Spleen (tissue), 7 donors: Measurements from ENCODE around the gene RETREG1.
"Not testable (repeated sequence)": the region's sequence is repeated elsewhere in the genome, so short reads cannot be mapped to it uniquely, and the experiment has no call there.

Experiments
- POLR2A ChIP-seq, 3 donors: fragments of 450-650 bp; IDR thresholded peaks; one replicate each; pipeline ENCODE4 v1.5.1; 2017; ENCODE audit warnings: antibody characterized with exemption in 3 of 3, mild to moderate bottlenecking in 1 of 3
- TF ChIP-seq, protein P1 (sequence below), 11 experiments: fragments of 200-600 bp in 7 of 11; fragments of 450-650 bp in 4 of 11; sonication (generic) in 4 of 11; IDR thresholded peaks in 8 of 11; conservative IDR thresholded peaks in 3 of 11; 1 replicate in 7 of 11; 2 replicates in 4 of 11; pipeline versions ENCODE4 v1.4.0 to v1.8.0; 2016 to 2021; ENCODE audit warnings: antibody characterized with exemption in 11 of 11, inconsistent platforms in 4 of 11, mild to moderate bottlenecking in 1 of 11
- donor health status: DM: no; HTN: no; CAD: no; lungs with moderate emphysema.
- donor health status: DM: no; HTN: no; CAD: no.
- donor health status: DM: no; HTN: no; CAD: no.

DNA sequence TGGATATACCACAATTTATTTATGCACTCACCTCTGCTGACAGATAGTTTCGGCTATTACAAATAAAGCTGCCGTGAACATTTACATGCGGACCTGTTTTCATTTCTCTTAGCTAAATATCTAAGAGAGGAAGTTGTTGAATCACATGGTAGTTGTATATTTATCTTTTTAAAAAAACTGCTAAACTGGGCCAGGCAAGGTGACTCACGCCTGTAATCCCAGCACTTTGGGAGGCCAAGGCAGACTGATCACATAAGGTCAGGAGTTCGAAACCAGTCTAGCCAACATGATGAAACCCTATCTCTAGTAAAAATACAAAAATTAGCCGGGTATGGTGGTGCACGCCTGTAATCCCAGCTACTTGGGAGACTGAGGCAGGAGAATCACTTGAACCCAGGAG lies 73.6 kb downstream of the RETREG1 start:
- TF ChIP-seq POLR2A (IDR thresholded peaks at IDR 0.05): not testable (repeated sequence)
- TF ChIP-seq, protein P1, sequence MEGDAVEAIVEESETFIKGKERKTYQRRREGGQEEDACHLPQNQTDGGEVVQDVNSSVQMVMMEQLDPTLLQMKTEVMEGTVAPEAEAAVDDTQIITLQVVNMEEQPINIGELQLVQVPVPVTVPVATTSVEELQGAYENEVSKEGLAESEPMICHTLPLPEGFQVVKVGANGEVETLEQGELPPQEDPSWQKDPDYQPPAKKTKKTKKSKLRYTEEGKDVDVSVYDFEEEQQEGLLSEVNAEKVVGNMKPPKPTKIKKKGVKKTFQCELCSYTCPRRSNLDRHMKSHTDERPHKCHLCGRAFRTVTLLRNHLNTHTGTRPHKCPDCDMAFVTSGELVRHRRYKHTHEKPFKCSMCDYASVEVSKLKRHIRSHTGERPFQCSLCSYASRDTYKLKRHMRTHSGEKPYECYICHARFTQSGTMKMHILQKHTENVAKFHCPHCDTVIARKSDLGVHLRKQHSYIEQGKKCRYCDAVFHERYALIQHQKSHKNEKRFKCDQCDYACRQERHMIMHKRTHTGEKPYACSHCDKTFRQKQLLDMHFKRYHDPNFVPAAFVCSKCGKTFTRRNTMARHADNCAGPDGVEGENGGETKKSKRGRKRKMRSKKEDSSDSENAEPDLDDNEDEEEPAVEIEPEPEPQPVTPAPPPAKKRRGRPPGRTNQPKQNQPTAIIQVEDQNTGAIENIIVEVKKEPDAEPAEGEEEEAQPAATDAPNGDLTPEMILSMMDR (IDR thresholded peaks at IDR 0.05 in 8 of 11, conservative IDR thresholded peaks at IDR 0.05 in 3 of 11): not testable (repeated sequence)
